Measurements from ENCODE around the gene SPC24. TPM values are rescaled to one million over a fixed set of nuclear protein-coding genes. Genes with fewer than 3 reads are reported as not detected.
A peak's percentile ranks its signal among the peaks of the same experiment; 100 is the strongest.
"Not testable (repeated sequence)": the region's sequence is repeated elsewhere in the genome, so short reads cannot be mapped to it uniquely, and the experiment has no call there.

Gene SPC24
- total and polyA plus RNA-seq, 8 donors: 0.20 to 1.4 (median 0.55) TPM

DNA sequence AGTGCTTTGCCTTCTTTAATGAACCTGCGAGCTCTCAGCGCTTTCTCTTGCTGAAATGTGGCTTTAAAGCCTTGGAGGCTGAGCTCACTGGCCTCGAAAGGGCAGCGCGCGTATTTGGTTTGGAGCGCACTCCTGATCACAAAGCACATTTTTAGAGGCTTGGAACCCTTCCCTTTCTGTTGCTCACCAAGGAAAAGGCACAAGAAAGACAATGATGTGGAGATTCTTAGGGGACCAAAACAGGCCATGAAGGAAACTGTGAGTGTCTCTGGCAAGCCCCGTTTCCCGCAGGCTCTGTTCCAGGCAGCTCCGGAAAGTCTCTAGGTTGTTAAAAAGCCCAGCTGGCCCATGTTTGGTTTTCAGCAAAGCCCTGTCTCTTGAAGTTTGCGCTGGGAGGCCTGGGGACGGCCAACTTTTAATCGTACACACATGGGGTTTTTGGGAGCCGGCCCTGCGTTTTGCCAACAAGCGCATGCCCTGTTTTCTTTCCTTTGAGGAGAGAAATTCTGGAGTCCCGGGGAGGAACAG, 9.4 kb upstream of the SPC24 start:
- intact Hi-C loops (cut with DNase I): no loop called here
- H3K9me3 ChIP-seq: no peaks in the 10 kb centered on the region
- H3K36me3 ChIP-seq: peaks cover 2 to 26% (median 6%) of the 10 kb centered on the region in 3 donors
- H3K27ac ChIP-seq: no peak overlapping the region
- FAIRE-seq (no peak), DNase-seq (peak in 1 of 6 donors; percentile 36), ATAC-seq (peak in 3 of 4 donors; percentile 28 to 58 (median 46))
- WGBS, 2 donors: 87% methylated on average over 17 of the region's 17 CpGs
- H3K4me1 ChIP-seq: no peaks in the 10 kb centered on the region
- TF ChIP-seq, protein P1, sequence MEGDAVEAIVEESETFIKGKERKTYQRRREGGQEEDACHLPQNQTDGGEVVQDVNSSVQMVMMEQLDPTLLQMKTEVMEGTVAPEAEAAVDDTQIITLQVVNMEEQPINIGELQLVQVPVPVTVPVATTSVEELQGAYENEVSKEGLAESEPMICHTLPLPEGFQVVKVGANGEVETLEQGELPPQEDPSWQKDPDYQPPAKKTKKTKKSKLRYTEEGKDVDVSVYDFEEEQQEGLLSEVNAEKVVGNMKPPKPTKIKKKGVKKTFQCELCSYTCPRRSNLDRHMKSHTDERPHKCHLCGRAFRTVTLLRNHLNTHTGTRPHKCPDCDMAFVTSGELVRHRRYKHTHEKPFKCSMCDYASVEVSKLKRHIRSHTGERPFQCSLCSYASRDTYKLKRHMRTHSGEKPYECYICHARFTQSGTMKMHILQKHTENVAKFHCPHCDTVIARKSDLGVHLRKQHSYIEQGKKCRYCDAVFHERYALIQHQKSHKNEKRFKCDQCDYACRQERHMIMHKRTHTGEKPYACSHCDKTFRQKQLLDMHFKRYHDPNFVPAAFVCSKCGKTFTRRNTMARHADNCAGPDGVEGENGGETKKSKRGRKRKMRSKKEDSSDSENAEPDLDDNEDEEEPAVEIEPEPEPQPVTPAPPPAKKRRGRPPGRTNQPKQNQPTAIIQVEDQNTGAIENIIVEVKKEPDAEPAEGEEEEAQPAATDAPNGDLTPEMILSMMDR (IDR thresholded peaks at IDR 0.05): no peak
- no peaks in the 10 kb centered on the region for H3K27me3 ChIP-seq
- H3K4me3 ChIP-seq: no peak overlapping the region

DNA sequence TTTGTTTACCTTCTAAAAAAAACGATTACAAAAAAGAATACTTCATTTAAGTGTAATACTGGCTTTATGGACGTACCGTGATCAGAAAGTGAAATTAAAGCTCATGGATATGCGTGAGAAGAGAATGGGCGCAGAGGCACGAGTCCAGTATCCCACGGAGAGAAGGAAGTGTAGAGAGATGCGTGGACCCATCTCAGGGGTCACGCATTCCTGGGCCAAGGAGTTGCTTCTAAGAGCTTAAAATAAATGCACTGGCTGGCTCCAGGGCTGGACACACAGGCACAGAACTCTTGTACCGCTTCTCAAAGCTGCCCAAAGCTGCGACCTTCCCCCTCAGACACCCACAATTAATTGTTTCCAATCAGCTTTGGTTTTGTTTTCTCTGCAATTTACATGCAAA, 8.7 kb upstream of the SPC24 start:
- WGBS, 2 donors: 86 to 91% methylated on average over 11 of the region's 11 CpGs
- FAIRE-seq (no peak), ATAC-seq (no peak), DNase-seq (no peak)
- Histone ChIP-seq H3K4me3 (no peak overlapping the region), H3K9me3 (no peaks in the 10 kb centered on the region), H3K36me3 (peaks cover 0 to 20% (median 0%) of the 10 kb centered on the region in 3 donors), H3K27ac (no peak overlapping the region), H3K4me1 (no peaks in the 10 kb centered on the region), H3K27me3 (no peaks in the 10 kb centered on the region)
- intact Hi-C loops (cut with DNase I): no loop called here
- TF ChIP-seq, protein P1 (IDR thresholded peaks at IDR 0.05): no peak

DNA sequence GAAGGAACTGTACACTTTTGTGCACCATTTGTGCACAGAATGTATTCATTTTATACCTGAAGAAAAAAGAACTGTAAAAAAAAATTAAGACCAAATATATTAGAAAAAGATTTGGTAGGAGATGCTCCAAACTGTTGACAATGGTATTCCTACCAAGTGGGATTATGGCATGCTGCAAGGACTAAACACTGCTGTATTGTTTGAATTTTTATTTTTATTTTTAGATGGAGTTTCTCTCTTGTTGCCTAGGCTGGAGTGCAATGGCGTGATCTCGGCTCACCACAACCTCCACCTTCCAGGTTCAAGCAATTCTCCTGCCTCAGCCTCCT, 4.8 kb upstream of the SPC24 start:
- H3K4me3 ChIP-seq; H3K36me3 ChIP-seq; ATAC-seq; H3K9me3 ChIP-seq; DNase-seq; intact Hi-C loops (cut with DNase I); H3K27me3 ChIP-seq; FAIRE-seq: not testable (repeated sequence)
- Histone ChIP-seq H3K4me1 (peaks cover 0 to 24% (median 23%) of the 10 kb centered on the region in 3 donors), H3K27ac (peak overlapping the region in 1 of 4 donors; percentile 0)
- 86 to 98% methylated on average over 2 of the region's 2 CpGs for WGBS, 2 donors

DNA sequence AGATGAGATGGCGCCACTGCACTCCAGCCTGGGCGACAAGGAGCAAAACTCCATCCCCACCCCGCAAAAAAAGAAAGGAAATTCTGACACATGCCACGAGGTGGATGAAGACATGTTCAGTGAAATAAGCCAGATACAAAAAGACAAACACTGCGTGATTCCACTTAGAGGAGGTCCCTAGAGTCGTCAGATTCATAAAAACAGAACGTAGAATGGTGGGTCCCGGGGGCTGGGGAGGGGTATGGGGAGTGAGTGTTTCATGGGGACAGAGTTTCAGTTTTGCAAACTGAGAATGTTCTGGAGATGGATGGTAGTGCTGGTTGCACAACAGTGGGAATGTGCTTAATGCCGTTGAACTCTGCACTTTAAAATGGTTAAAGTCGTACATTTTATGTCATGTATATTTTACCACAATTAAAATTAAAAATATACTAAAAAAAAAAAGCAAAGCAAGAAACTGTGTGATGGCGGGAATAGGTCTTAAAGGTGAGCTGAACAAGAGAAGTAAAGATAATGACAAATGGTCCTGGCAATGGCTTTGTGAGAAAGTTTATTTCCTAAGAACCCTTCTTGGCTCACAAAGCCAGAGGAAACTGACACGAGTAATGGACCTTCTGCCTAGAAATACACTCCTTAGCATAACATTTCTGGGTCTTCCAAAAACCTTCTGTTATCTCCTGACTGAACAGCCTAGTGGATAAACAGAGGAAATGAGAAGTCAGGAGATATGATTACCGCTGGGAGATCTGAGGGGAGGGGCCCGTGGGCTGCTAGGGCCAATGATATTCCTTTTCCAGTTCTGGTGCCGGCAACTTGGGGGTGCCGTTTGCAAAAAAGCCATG, 4.2 kb upstream of the SPC24 start:
- WGBS, 2 donors: 50 to 55% methylated on average over 16 of the region's 16 CpGs
- H3K27ac ChIP-seq: peak overlapping the region in 1 of 4 donors; percentile 81
- no peaks in the 10 kb centered on the region for H3K36me3 ChIP-seq
- H3K4me1 ChIP-seq: peaks cover 0 to 27% (median 24%) of the 10 kb centered on the region in 3 donors
- H3K27me3 ChIP-seq: no peaks in the 10 kb centered on the region
- ATAC-seq (no peak), DNase-seq (no peak), FAIRE-seq (no peak)
- H3K9me3 ChIP-seq: no peaks in the 10 kb centered on the region
- intact Hi-C loops (cut with DNase I): no loop called here
- no peak overlapping the region for H3K4me3 ChIP-seq
- TF ChIP-seq, protein P1 (IDR thresholded peaks at IDR 0.05): no peak

DNA sequence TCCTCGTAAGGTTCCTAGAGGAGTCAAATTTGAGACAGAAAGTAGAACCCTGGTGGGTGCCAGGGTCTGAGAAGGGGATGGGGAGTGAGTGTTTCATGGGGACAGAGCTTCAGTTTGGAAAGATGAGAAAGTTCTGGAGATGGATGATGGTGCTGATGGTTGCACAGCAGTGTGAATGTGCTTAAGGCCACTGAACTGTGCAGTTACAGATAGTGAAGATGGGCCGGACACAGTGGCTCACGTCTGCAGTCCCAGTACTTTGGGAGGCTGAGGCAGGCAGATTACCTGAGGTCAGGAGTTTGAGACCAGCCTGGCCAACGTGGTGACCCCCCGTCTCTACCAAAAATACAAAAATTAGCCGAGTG, 917 bp downstream of the SPC24 start:
- no peak for DNase-seq
- 31 to 61% methylated on average over 6 of the region's 6 CpGs for WGBS, 2 donors
- FAIRE-seq: no peak
- H3K27ac ChIP-seq: no peak overlapping the region
- no peaks in the 10 kb centered on the region for H3K36me3 ChIP-seq
- no peak for ATAC-seq
- peaks cover 0 to 37% (median 31%) of the 10 kb centered on the region in 3 donors for H3K4me1 ChIP-seq
- H3K4me3 ChIP-seq: no peak overlapping the region
- intact Hi-C loops (cut with DNase I): no loop called here
- TF ChIP-seq, protein P1 (IDR thresholded peaks at IDR 0.05): no peak
- no peaks in the 10 kb centered on the region for H3K9me3 ChIP-seq
- H3K27me3 ChIP-seq: no peaks in the 10 kb centered on the region

Measured in pancreas (tissue), 10 donors.